SH-SY5Y (cell line): ENCODE results near the gene PLSCR3.

ENCODE experiments used
- GATA2 ChIP-seq: IDR thresholded peaks from 2 replicates; pipeline ENCODE4 v1.6.1; 2011; ENCODE audit warnings: mild to moderate bottlenecking, low read depth, low read length
- GATA3 ChIP-seq: IDR thresholded peaks from 2 replicates; pipeline ENCODE4 v1.6.1; 2011; ENCODE audit warnings: low read depth, mild to moderate bottlenecking, low read length, moderate library complexity

DNA sequence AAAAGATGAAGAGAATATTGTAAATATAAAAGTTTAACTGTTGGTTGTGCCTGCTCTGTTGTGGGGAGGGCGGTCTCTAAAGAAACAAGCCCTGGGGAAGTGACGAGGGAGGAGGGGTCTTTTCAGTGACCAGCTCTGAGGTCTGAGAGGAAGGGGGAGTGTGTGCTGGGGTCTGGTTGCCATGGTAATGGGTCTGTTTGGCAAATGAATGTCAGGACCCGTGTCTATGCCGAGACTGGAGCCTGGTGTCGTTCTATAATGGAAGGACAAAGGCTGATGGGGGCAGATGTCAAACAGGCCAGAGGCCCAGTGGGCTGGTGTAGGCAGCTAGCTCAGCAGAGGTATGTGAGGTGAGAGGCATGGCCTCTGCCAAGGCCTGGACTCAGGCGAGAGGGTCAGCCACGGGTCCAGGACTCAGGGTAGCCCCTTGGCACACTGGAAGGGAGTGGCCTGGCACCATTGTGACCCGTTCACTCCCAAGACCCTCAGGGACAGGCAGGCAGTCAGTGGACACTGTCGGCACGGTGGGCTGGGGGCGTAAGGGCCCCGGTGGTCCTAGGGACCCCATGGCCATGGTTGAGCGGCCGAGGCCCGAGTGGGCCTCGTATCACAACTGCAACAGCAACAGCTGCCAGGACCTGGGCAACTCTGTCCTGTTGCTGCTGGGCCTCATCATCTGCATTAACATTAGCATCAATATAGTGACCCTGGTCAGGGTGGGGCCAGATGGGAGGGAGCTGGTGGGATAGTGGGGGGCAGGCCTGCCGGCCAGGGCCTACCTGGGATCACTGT lies 25.7 kb upstream of the PLSCR3 start, which contains the start of gene SPEM1:
- TF ChIP-seq GATA2 (no peak), GATA3 (no peak)
